Measurements from ENCODE around the gene TEP1. TPM values are rescaled to one million over a fixed set of nuclear protein-coding genes. Genes with fewer than 3 reads are reported as not detected.

The TEP1 gene
- total RNA-seq, 6 experiments from 2014 or later, result 11.6 to 16.1 (median 13.7) TPM

GRCh38 chr14:20384886-20385285, 28.4 kb downstream of the TEP1 start:
- Mint-ChIP-seq H3K27ac (no peak overlapping the region), H3K4me3 (no peak overlapping the region), H3K4me1 (ENCODE audit: low read depth) (no peaks in the 10 kb centered on the region), H3K27me3 (ENCODE audit: insufficient read depth) (peaks cover 2% of the 10 kb centered on the region), H3K9me3 (no peaks in the 10 kb centered on the region), H3K36me3 (ENCODE audit: low read depth) (peaks cover 14% of the 10 kb centered on the region)
- no peak for TF ChIP-seq CTCF (IDR thresholded peaks at IDR 0.05)
- DNase-seq, result no peak

GRCh38 chr14:20384321-20384720, 29.0 kb downstream of the TEP1 start:
- TF ChIP-seq CTCF (IDR thresholded peaks at IDR 0.05), result no peak
- no peak for DNase-seq
- peaks cover 2% of the 10 kb centered on the region for H3K27me3 Mint-ChIP-seq (ENCODE audit: insufficient read depth)
- H3K4me1 Mint-ChIP-seq (ENCODE audit: low read depth), result no peaks in the 10 kb centered on the region
- H3K27ac Mint-ChIP-seq, result no peak overlapping the region
- H3K4me3 Mint-ChIP-seq, result no peak overlapping the region
- H3K9me3 Mint-ChIP-seq, result no peaks in the 10 kb centered on the region
- H3K36me3 Mint-ChIP-seq (ENCODE audit: low read depth), result peaks cover 9% of the 10 kb centered on the region; the same call in 1 of the 2 replicates

GRCh38 chr14:20383636-20384035, 29.7 kb downstream of the TEP1 start:
- TF ChIP-seq CTCF (IDR thresholded peaks at IDR 0.05), result no peak
- H3K4me1 Mint-ChIP-seq (ENCODE audit: low read depth), result no peaks in the 10 kb centered on the region
- H3K27me3 Mint-ChIP-seq (ENCODE audit: insufficient read depth), result peaks cover 2% of the 10 kb centered on the region
- no peaks in the 10 kb centered on the region for H3K9me3 Mint-ChIP-seq
- DNase-seq, result no peak
- H3K27ac Mint-ChIP-seq, result no peak overlapping the region
- no peak overlapping the region for H3K4me3 Mint-ChIP-seq
- H3K36me3 Mint-ChIP-seq (ENCODE audit: low read depth), result peaks cover 6% of the 10 kb centered on the region; the same call in 1 of the 2 replicates

GRCh38 chr14:20383032-20383431, 30.3 kb downstream of the TEP1 start:
- H3K27me3 Mint-ChIP-seq (ENCODE audit: insufficient read depth), result peaks cover 2% of the 10 kb centered on the region
- H3K27ac Mint-ChIP-seq, result no peak overlapping the region
- H3K9me3 Mint-ChIP-seq, result no peaks in the 10 kb centered on the region
- H3K4me1 Mint-ChIP-seq (ENCODE audit: low read depth), result no peaks in the 10 kb centered on the region
- H3K36me3 Mint-ChIP-seq (ENCODE audit: low read depth), result peaks cover 3% of the 10 kb centered on the region; the same call in 1 of the 2 replicates
- DNase-seq, result no peak
- no peak overlapping the region for H3K4me3 Mint-ChIP-seq
- no peak for TF ChIP-seq CTCF (IDR thresholded peaks at IDR 0.05)

GRCh38 chr14:20382526-20382925, 30.8 kb downstream of the TEP1 start:
- Mint-ChIP-seq H3K36me3 (ENCODE audit: low read depth) (no peaks in the 10 kb centered on the region; the same call in 1 of the 2 replicates), H3K27ac (no peak overlapping the region), H3K4me3 (no peak overlapping the region), H3K9me3 (no peaks in the 10 kb centered on the region), H3K27me3 (ENCODE audit: insufficient read depth) (peaks cover 2% of the 10 kb centered on the region), H3K4me1 (ENCODE audit: low read depth) (no peaks in the 10 kb centered on the region)
- DNase-seq, result no peak
- no peak for TF ChIP-seq CTCF (IDR thresholded peaks at IDR 0.05)

- H3K4me3 Mint-ChIP-seq, result no peak overlapping the region
- no peak for DNase-seq
- peaks cover 3% of the 10 kb centered on the region; the same call in 1 of the 2 replicates for H3K36me3 Mint-ChIP-seq (ENCODE audit: low read depth)
- no peak overlapping the region for H3K27ac Mint-ChIP-seq
- no peaks in the 10 kb centered on the region for H3K4me1 Mint-ChIP-seq (ENCODE audit: low read depth)
- TF ChIP-seq CTCF (IDR thresholded peaks at IDR 0.05), result no peak
- H3K27me3 Mint-ChIP-seq (ENCODE audit: insufficient read depth), result peaks cover 2% of the 10 kb centered on the region
- no peaks in the 10 kb centered on the region for H3K9me3 Mint-ChIP-seq
Measured at GRCh38 chr14:20381341-20381740, 32.0 kb downstream of the TEP1 start.
